COLO668 (cell line): ENCODE measurements around the gene SH2D3C.

Source experiments
- DNase-seq: peaks from one replicate; lab custom pipeline; 2025; ENCODE audit not compliant: unreplicated experiment; lab: John Stamatoyannopoulos, UW

SH2D3C gene, protein sequence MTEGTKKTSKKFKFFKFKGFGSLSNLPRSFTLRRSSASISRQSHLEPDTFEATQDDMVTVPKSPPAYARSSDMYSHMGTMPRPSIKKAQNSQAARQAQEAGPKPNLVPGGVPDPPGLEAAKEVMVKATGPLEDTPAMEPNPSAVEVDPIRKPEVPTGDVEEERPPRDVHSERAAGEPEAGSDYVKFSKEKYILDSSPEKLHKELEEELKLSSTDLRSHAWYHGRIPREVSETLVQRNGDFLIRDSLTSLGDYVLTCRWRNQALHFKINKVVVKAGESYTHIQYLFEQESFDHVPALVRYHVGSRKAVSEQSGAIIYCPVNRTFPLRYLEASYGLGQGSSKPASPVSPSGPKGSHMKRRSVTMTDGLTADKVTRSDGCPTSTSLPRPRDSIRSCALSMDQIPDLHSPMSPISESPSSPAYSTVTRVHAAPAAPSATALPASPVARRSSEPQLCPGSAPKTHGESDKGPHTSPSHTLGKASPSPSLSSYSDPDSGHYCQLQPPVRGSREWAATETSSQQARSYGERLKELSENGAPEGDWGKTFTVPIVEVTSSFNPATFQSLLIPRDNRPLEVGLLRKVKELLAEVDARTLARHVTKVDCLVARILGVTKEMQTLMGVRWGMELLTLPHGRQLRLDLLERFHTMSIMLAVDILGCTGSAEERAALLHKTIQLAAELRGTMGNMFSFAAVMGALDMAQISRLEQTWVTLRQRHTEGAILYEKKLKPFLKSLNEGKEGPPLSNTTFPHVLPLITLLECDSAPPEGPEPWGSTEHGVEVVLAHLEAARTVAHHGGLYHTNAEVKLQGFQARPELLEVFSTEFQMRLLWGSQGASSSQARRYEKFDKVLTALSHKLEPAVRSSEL

GRCh38 chr9:127778280-127779135, at the start of gene SH2D3C:
Gene SH2D3C (minus strand): TSS chr9:127778666. CDS start chr9:127778627, 39 bp downstream.
- DNase-seq = no peak

DNA sequence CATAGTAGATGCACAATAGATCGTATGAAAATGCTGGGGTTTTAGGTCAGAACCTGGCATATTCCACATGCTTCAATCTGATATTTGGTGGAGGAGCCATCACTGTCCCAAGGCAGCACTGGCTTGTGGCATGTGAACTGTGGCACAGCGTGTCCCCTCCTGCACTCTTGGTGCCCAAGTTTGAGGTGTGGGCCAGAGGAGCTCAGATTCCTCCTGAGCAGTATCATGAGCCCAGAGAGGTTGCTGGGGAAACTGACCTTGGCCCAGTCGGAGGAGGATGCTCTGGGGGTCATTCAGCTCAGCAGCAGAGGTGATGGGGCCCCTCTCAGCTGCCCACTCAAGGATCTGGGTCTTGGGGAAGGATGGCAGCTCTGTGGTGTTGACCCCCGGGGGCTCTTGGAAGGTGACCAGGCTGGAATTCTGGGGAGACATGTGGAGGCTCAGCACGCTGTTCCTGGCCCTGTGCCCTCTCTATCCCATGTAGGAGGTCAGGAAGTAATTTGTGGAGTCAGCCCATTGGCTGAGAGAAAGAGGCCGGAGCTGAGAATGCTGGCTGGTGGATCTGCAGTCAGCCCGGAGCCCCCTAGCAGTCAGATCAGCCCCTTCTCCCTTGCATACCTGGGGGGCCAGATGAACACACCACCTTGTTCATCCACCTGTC, 47.9 kb upstream of the SH2D3C start:
- DNase-seq = no peak

GRCh38 chr9:127825319-127826051, 47.0 kb upstream of the SH2D3C start:
- DNase-seq = peak; percentile 37

GRCh38 chr9:127822108-127822507, 43.6 kb upstream of the SH2D3C start:
- no peak for DNase-seq

- no peak for DNase-seq
Observed at GRCh38 chr9:127818574-127818973, 40.1 kb upstream of the SH2D3C start.

GRCh38 chr9:127817881-127818434, 39.5 kb upstream of the SH2D3C start:
- peak; percentile 43 for DNase-seq

- no peak for DNase-seq
Observed at GRCh38 chr9:127816728-127817127, 38.3 kb upstream of the SH2D3C start.

GRCh38 chr9:127816362-127816725, 37.9 kb upstream of the SH2D3C start:
- DNase-seq = no peak

DNA sequence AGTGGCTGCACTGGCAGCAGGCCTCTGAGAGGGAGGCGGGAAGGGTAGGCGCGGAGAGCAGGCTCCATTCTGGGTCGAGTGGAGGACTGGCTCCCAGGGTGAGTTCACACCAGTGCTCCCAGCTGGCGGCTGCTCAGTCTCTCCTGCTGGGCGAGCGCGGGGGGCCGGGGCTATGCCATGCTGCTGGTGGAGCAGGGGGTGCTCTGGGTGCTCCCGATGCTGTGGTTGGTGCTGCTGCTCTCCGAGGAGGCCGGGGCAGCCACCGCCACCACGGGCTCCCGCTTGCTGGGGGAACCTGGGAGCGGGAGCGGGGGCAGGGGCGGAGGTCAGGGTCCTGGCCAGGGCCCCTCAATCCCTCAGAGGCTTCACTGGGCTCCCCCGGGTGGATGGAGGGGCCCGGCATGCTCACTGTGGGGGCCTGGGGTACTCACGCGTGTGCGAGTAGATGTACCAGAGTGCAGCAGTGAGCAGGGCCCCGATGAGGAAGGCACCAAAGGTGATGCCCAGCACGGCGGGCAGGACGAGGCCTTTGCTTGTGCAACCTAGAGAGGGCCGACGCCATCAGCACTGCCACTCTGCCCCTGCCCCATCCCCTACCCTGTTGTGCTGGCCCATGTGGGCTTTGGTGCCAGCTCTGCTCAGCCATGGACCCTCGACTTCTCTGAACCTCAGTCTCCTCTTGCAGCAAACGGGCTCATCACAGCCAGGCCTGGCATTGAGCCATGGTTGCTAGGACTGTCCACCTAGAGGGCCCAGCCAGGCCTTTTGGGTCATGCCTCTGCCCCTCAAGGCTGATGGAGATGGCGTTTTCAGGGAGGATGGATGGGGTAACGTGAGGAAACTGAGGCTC, 37.3 kb upstream of the SH2D3C start:
- DNase-seq = no peak

DNA sequence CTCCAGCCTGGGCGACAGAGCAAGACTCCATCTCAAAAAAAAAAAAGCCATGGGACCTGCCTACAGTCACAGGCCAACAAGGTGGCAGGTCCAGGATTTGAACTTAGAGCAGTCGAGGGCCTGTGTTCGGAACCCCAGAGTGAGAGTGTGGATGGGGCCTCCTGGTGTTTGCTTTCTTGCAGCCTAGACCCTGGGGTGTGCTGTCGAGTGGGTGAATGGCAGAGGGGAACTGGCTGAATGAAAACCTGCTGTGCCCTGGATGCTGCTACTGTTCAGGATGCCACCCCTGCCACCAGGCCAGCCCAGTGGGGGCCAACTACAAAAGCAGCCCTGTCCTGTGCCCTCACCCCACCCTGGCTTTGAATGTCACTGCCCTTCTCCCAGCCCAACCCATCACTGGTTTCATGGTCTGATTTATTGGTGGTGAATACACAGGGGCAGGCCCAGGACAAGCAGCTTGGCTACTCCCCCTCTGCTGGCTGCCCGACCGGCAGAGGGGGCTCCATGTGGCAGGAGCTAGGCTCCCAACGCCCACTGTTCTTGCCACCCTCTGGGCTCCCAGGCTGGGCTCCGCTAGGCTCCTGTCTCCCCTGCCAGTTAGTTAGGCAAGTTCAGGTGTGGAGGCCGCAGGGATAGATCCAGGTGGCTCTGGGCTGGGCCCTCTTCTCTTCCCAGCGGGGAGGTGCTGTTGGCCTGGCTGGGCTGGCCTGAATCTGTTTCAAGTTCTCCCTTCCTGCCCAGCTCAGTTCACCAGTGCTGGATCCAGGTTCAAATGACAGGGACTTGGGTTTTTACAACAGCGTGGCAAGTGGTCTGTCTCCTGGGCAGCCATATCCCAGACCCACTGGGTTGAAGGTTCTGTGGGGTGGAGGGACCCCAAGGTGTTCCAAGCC, 36.4 kb upstream of the SH2D3C start:
- no peak for DNase-seq

DNA sequence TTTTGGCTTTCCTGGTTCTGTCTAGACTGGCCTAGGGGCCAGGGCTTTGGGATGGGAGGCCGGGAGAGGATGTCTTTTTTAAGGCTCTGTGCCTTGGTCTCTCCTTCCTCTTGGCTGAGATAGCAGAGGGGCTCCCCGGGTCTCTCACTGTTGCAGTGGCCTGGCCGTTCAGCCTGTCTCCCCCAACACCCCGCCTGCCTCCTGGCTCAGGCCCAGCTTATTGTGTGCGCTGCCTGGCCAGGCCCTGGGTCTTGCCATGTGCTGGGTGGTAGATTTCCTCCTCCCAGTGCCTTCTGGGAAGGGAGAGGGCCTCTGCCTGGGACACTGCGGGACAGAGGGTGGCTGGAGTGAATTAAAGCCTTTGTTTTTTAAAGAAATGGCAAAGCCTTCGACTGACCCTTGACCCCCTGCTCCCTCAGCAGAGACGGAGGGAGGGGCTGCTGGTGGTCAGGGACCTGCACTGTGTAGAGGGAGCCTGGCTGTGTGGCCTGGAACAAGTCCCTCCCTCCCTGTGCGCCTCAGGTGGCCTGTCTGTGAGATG, 35.3 kb upstream of the SH2D3C start:
- DNase-seq = no peak

GRCh38 chr9:127812936-127813675, 34.6 kb upstream of the SH2D3C start:
- DNase-seq = no peak

- no peak for DNase-seq
Observed at GRCh38 chr9:127812011-127812410, 33.5 kb upstream of the SH2D3C start.

DNA sequence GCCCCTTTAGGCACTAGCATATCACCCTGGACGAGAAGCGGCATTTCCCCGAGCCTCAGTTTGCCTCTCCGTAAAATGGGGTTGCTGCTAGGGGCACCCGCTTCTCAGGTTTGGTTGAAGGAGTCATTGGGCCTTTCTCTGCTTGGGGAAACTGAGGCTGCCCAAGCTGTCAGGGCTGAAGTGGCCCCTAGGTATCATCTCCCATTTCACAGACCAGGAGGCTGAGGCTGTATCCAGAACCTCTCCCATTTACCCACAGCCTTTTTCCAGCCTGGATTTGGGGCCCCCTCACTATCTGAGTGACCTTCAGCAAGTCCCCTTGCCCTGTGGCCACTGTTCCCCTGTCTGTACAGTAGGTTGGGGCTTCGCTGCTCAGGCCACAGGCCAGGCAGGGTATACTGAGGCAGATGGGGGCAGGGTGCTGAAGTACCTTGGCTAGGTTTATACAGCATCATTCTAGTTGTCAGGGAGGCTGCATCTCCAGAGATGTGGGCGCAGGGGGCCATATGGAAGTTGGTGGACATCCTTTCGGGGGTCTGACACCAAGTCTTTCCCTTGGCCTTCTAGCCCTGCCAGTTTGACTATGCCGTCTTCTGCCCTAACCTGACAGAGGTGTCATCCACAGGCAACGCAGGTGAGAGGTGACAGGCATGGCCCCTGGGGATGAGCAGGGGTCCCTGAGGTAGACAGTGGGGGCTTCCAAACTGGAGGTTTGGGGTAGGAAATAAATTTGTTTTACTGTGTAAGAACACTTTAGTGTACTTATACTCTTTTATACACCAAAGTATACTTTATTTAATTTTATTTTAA, 32.1 kb upstream of the SH2D3C start:
- DNase-seq = no peak

DNA sequence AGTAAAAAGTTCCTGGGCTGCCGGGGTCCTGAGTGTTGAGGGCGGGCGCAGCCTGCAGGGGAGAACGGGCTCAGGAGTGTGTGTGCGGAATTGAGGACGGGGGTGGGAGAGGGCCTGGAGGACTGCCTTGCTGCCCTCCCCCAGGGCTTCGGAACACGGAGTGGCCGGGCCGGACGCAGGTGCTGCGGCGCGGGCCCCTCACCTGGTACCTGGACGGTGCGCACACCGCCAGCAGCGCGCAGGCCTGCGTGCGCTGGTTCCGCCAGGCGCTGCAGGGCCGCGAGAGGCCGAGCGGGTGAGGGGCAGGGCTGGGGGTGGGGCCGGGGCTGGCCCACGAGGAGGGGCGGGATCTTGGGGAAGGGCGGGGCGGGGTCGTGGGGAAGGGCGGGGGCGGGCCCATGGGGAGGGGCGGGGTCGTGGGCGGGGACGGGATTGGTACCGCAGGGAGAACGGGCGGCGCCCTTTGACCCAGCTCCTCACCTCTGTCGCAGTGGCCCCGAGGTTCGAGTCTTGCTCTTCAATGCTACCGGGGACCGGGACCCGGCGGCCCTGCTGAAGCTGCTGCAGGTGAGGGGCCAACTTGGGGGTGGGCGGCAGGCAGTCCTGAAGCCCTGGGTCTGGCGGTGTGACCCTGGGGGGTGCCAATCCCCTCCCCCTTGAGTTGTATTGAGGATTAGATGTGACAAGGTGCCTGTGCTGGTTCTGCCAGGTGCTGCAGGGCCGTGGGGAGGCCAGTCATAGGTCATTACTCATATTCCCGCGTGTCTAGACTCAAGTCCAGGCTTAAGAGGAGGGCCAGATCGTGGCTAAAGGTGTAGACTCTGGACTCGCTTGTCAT, 31.3 kb upstream of the SH2D3C start:
- DNase-seq = no peak
